GM12892 (cell line): ENCODE measurements around the gene CDK18.

ENCODE experiments used
- DNase-seq: peaks from one replicate; pipeline ENCODE4 v3.0.0; 2011; ENCODE audit not compliant: insufficient read length
- FAIRE-seq: peaks from 2 replicates; lab custom pipeline; 2011; peaks lifted over from hg19 to GRCh38; lab: Jason Lieb, UNC
- POLR2A ChIP-seq: IDR thresholded peaks from 2 replicates; pipeline ENCODE4 v1.6.1; 2011; ENCODE audit warnings: low read depth, low read length, control low read depth
- POLR2AphosphoS5 ChIP-seq: IDR thresholded peaks from 2 replicates; pipeline ENCODE4 v1.6.1; 2011; ENCODE audit warnings: low read depth, low read length, control low read depth
- TAF1 ChIP-seq: IDR thresholded peaks from 2 replicates; pipeline ENCODE4 v1.6.1; 2011; ENCODE audit warnings: low read depth, mild to moderate bottlenecking, control low read depth, low read length, borderline replicate concordance

Gene CDK18

GRCh38 chr1:205499789-205500188 lies 4.7 kb upstream of the CDK18 start:
- TF ChIP-seq POLR2A, result no peak
- no peak for TF ChIP-seq POLR2AphosphoS5
- no peak for TF ChIP-seq TAF1
- no peak for FAIRE-seq
- no peak for DNase-seq

- FAIRE-seq, result no peak
- DNase-seq, result no peak
- TF ChIP-seq POLR2AphosphoS5 (no peak), TAF1 (no peak), POLR2A (no peak)
Observed at GRCh38 chr1:205500240-205501233, 3.9 kb upstream of the CDK18 start.

- DNase-seq (no peak), FAIRE-seq (no peak)
- TF ChIP-seq TAF1 (no peak), POLR2A (no peak), POLR2AphosphoS5 (no peak)
Observed at GRCh38 chr1:205502111-205502810, 2.2 kb upstream of the CDK18 start.

- DNase-seq (no peak), FAIRE-seq (no peak)
- TF ChIP-seq TAF1 (no peak), POLR2AphosphoS5 (no peak), POLR2A (no peak)
Observed at GRCh38 chr1:205502992-205503391, 1.5 kb upstream of the CDK18 start.

- FAIRE-seq, result no peak
- no peak for DNase-seq
- TF ChIP-seq POLR2AphosphoS5, result no peak
- no peak for TF ChIP-seq TAF1
- no peak for TF ChIP-seq POLR2A
Observed at GRCh38 chr1:205505076-205505729, 734 bp downstream of the CDK18 start.

- TF ChIP-seq TAF1, result no peak
- TF ChIP-seq POLR2AphosphoS5, result no peak
- no peak for TF ChIP-seq POLR2A
- FAIRE-seq (no peak), DNase-seq (no peak)
Observed at GRCh38 chr1:205505791-205506190, 1.3 kb downstream of the CDK18 start.

- DNase-seq (no peak), FAIRE-seq (no peak)
- TF ChIP-seq POLR2AphosphoS5 (no peak), POLR2A (no peak), TAF1 (no peak)
Observed at GRCh38 chr1:205506409-205507200, 2.1 kb downstream of the CDK18 start.

GRCh38 chr1:205508227-205508714 lies 3.8 kb downstream of the CDK18 start:
- FAIRE-seq, result no peak
- no peak for TF ChIP-seq POLR2AphosphoS5
- TF ChIP-seq POLR2A, result no peak
- no peak for TF ChIP-seq TAF1
- DNase-seq, result no peak

GRCh38 chr1:205510308-205510950 lies 6.0 kb downstream of the CDK18 start:
- DNase-seq (no peak), FAIRE-seq (no peak)
- TF ChIP-seq POLR2AphosphoS5 (no peak), TAF1 (no peak), POLR2A (no peak)

- no peak for TF ChIP-seq TAF1
- FAIRE-seq (no peak), DNase-seq (no peak)
Observed at GRCh38 chr1:205510951-205511330, 6.5 kb downstream of the CDK18 start.
